Peyer's patch (tissue), 4 donors: ENCODE measurements around the gene PMPCA. TPM values are rescaled to one million over a fixed set of nuclear protein-coding genes. Genes with fewer than 3 reads are reported as not detected.
"Not testable (repeated sequence)": the region's sequence is repeated elsewhere in the genome, so short reads cannot be mapped to it uniquely, and the experiment has no call there.

Source experiments
- DNase-seq, 3 donors: peaks; one replicate each; pipeline ENCODE4 v3.0.0-alpha.2; 2017 to 2019
- H3K27ac ChIP-seq, 4 donors: fragments of 200-600 bp; sonication (generic); one replicate each; pipeline ENCODE4 v1.5.1; 2016 to 2019
- H3K27me3 ChIP-seq, 2 donors: fragments of 200-600 bp; sonication (generic); one replicate each; pipeline ENCODE4 v1.5.1; 2019
- H3K36me3 ChIP-seq, 3 donors: fragments of 200-600 bp; sonication (generic); one replicate each; pipeline ENCODE4 v1.5.1; 2016 to 2019
- H3K4me1 ChIP-seq, 4 donors: fragments of 200-600 bp; sonication (generic); one replicate each; pipeline ENCODE4 v1.5.1; 2016 to 2019
- H3K4me3 ChIP-seq, 4 donors: fragments of 200-600 bp; sonication (generic); 1 replicate in 3 of 4; 2 replicates in 1 of 4; pipeline ENCODE4 v1.5.1; 2016 to 2019; ENCODE audit warnings: mild to moderate bottlenecking in 1 of 4
- H3K9me3 ChIP-seq, 4 donors: fragments of 200-600 bp; sonication (generic); one replicate each; pipeline ENCODE4 v1.5.1; 2016 to 2019; ENCODE audit warnings: mild to moderate bottlenecking in 1 of 4
- POLR2A ChIP-seq, 2 donors: fragments of 450-650 bp; IDR thresholded peaks; one replicate each; pipeline ENCODE4 v1.5.1; 2017; ENCODE audit warnings: antibody characterized with exemption in 2 of 2, mild to moderate bottlenecking in 2 of 2, moderate library complexity in 2 of 2
- total RNA-seq, 4 donors: library from RNA; depleted of rRNA; stranded (reverse); fragments of >200 nt; gene quantifications; one replicate each; pipeline ENCODE4 v1.1.0, GENCODE V29; 2016
- TF ChIP-seq, protein P1 (sequence below), 6 experiments: fragments of 450-650 bp in 4 of 6; fragments of 200-600 bp in 2 of 6; sonication (generic) in 1 of 6; IDR thresholded peaks; one replicate each; pipeline ENCODE4 v1.5.1; 2017 to 2019; ENCODE audit warnings: antibody characterized with exemption in 6 of 6, mild to moderate bottlenecking in 3 of 6, moderate library complexity in 1 of 6

Gene PMPCA
- total RNA-seq, 4 donors from 2014 or later: 32.8 to 73.4 (median 47.3) TPM

DNA sequence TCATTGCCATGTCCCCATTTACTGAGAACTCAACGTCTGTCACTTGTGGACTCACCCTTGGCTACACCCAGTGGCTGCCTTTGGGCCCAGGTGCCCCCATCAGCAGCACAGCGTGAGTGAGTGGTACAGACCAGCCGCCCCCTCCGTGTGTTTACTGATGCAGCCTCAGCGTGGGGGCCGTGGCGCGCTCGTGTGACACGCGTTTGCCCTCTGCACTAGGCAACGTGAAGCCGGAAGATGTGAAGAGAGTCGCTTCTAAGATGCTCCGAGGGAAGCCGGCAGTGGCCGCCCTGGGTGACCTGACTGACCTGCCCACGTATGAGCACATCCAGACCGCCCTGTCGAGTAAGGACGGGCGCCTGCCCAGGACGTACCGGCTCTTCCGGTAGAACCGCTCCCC lies 12.4 kb downstream of the PMPCA start:
- Histone ChIP-seq H3K27me3 (no peaks in the 10 kb centered on the region), H3K27ac (no peak overlapping the region), H3K4me1 (no peaks in the 10 kb centered on the region), H3K9me3 (no peaks in the 10 kb centered on the region), H3K36me3 (peaks cover 0 to 69% (median 0%) of the 10 kb centered on the region in 3 donors), H3K4me3 (no peak overlapping the region)
- TF ChIP-seq POLR2A (IDR thresholded peaks at IDR 0.05): no peak
- TF ChIP-seq, protein P1, sequence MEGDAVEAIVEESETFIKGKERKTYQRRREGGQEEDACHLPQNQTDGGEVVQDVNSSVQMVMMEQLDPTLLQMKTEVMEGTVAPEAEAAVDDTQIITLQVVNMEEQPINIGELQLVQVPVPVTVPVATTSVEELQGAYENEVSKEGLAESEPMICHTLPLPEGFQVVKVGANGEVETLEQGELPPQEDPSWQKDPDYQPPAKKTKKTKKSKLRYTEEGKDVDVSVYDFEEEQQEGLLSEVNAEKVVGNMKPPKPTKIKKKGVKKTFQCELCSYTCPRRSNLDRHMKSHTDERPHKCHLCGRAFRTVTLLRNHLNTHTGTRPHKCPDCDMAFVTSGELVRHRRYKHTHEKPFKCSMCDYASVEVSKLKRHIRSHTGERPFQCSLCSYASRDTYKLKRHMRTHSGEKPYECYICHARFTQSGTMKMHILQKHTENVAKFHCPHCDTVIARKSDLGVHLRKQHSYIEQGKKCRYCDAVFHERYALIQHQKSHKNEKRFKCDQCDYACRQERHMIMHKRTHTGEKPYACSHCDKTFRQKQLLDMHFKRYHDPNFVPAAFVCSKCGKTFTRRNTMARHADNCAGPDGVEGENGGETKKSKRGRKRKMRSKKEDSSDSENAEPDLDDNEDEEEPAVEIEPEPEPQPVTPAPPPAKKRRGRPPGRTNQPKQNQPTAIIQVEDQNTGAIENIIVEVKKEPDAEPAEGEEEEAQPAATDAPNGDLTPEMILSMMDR (IDR thresholded peaks at IDR 0.05): no peak
- no peak for DNase-seq

GRCh38 chr9:136423432-136424146 lies 13.1 kb downstream of the PMPCA start:
- DNase-seq: no peak
- H3K36me3 ChIP-seq: peaks cover 0 to 62% (median 0%) of the 10 kb centered on the region in 3 donors
- no peaks in the 10 kb centered on the region for H3K4me1 ChIP-seq
- no peaks in the 10 kb centered on the region for H3K9me3 ChIP-seq
- no peak overlapping the region for H3K27ac ChIP-seq
- no peak for TF ChIP-seq POLR2A (IDR thresholded peaks at IDR 0.05)
- TF ChIP-seq, protein P1 (IDR thresholded peaks at IDR 0.05): no peak
- H3K4me3 ChIP-seq: no peak overlapping the region
- H3K27me3 ChIP-seq: no peaks in the 10 kb centered on the region

GRCh38 chr9:136424750-136425362 lies 14.4 kb downstream of the PMPCA start:
- H3K9me3 ChIP-seq: no peaks in the 10 kb centered on the region
- TF ChIP-seq, protein P1 (IDR thresholded peaks at IDR 0.05): no peak
- no peak for TF ChIP-seq POLR2A (IDR thresholded peaks at IDR 0.05)
- peaks cover 0 to 62% (median 0%) of the 10 kb centered on the region in 3 donors for H3K36me3 ChIP-seq

GRCh38 chr9:136425367-136425766 lies 14.9 kb downstream of the PMPCA start:
- H3K4me1 ChIP-seq, H3K27ac ChIP-seq, DNase-seq, H3K4me3 ChIP-seq, H3K9me3 ChIP-seq, H3K27me3 ChIP-seq: not testable (repeated sequence)
- peaks cover 0 to 64% (median 0%) of the 10 kb centered on the region in 3 donors for H3K36me3 ChIP-seq

More at GRCh38 chr9:136424750-136425362, 14.4 kb downstream of the PMPCA start:
- no peak overlapping the region for H3K27ac ChIP-seq
- H3K4me1 ChIP-seq: no peaks in the 10 kb centered on the region
- no peak overlapping the region for H3K4me3 ChIP-seq
- no peak for DNase-seq
- no peaks in the 10 kb centered on the region for H3K27me3 ChIP-seq

GRCh38 chr9:136426787-136427186 lies 16.3 kb downstream of the PMPCA start:
- Histone ChIP-seq H3K27ac (no peak overlapping the region), H3K36me3 (peaks cover 0 to 55% (median 0%) of the 10 kb centered on the region in 3 donors), H3K4me1 (no peaks in the 10 kb centered on the region), H3K27me3 (no peaks in the 10 kb centered on the region), H3K9me3 (no peaks in the 10 kb centered on the region), H3K4me3 (no peak overlapping the region)
- DNase-seq: no peak
- TF ChIP-seq POLR2A (IDR thresholded peaks at IDR 0.05): no peak
- TF ChIP-seq, protein P1 (IDR thresholded peaks at IDR 0.05): no peak

DNA sequence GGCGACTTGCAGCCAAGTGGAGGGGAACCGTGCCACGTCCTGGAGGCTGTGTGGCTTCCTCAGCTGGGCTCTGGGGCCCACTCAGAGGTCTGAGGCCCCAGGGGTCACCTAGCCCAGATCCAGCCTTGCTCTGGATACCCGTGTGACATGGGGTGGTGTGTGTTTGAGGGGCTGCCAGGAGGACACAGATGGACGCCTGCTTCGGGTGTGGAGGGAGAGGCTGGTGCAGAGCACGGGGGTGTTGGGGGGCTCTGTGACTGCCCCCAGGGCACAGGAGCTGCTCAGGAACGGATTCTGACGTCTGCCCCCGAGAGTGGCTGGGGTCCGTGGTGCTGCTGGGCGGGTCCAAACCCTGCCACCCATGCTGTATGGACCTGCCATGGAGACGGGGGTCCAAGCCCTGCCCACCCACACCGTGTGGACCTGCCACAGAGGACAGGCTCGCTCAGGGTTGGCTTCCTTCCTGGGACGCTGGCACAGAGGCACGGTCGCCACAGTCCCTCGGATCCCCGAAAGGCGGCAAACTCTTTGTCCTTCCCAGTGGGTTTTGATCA lies 18.7 kb downstream of the PMPCA start:
- Histone ChIP-seq H3K4me3 (no peak overlapping the region), H3K4me1 (no peaks in the 10 kb centered on the region), H3K36me3 (peaks cover 0 to 52% (median 0%) of the 10 kb centered on the region in 3 donors), H3K27me3 (no peaks in the 10 kb centered on the region), H3K27ac (no peak overlapping the region), H3K9me3 (no peaks in the 10 kb centered on the region)
- DNase-seq: no peak
- TF ChIP-seq, protein P1 (IDR thresholded peaks at IDR 0.05): no peak
- TF ChIP-seq POLR2A (IDR thresholded peaks at IDR 0.05): no peak
